ENCODE measurements around the gene NATD1.

Gene NATD1

DNA sequence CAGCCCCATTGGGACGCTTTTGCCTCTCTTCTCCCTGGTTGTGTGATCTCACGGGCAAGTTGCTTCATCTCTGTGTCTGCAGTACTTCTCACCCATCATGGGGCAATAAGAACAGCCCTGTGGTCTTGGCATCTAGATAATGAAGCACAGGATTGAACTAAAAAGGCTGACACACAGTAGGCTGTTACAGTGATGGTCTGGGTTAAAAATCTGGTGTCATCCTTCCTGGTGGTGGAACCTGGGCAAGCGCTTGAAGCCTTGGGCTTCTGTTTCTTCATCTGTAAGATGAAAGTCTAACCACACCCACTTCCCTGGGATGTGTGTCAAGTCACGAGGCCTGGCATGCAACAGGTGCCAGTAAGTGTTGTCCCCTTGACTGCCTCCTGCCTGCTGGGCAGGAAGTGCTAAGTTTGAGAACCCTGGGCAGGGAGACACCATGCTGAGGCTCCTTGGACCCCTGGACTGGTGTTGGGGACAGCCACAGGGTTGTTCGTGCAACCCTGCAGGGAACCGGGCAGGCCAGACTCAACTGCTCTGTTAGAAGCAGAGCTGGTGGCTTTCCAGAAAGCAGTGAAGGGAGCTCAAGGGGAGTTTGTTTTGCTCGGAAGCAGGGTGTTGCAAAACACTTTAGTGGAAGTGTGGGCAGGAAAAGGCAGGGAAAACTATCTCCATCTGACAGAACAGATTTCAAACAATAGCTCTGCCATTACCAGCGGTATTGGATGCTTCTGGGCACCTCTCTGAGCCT, 25.4 kb upstream of the NATD1 start:
- Histone ChIP-seq H3K4me3 (no peak overlapping the region), H3K27ac (peak overlapping the region in 11 of 21 experiments; percentile 2 to 78 (median 46))

DNA sequence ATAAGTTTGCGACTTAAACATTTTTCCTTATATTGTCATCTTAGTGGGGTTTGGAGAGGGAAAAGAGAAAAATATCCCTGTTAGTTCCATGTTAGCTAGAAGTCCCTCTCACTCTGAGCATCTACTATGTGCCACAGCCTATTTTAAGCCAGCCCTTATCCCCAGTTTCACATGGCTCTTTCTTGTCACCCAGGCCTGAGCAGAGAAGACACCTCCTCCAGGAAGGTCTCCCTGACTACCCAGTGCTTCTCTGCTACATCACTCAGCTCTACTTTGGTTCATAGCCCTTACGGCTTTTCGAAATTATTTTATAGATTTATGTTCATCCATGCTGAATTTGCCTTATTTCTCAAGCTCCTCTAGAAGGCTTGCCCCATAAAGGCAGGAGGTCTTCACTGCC, 24.1 kb upstream of the NATD1 start:
- no peak overlapping the region for H3K27ac ChIP-seq
- H3K4me3 ChIP-seq = no peak overlapping the region

DNA sequence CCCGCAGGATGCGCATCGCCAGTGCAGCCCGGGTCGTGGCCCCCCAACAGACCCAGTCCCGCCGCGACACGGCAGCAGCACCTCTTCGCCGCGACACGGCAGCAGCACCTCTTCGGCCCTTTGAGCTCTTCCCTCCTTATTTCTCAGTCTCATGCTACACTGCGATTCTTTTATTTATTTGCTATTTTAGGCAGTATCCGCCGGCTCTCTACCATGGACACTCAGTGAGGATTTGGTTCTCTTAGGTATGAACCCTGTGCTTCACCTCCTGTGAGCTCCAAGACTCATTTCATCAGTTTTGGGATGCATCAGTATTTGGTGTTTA, 23.0 kb upstream of the NATD1 start:
- H3K27ac ChIP-seq = peak overlapping the region in 15 of 21 experiments; percentile 15 to 88 (median 71)
- peak overlapping the region; percentile 43 to 52 (median 49) for H3K4me3 ChIP-seq

DNA sequence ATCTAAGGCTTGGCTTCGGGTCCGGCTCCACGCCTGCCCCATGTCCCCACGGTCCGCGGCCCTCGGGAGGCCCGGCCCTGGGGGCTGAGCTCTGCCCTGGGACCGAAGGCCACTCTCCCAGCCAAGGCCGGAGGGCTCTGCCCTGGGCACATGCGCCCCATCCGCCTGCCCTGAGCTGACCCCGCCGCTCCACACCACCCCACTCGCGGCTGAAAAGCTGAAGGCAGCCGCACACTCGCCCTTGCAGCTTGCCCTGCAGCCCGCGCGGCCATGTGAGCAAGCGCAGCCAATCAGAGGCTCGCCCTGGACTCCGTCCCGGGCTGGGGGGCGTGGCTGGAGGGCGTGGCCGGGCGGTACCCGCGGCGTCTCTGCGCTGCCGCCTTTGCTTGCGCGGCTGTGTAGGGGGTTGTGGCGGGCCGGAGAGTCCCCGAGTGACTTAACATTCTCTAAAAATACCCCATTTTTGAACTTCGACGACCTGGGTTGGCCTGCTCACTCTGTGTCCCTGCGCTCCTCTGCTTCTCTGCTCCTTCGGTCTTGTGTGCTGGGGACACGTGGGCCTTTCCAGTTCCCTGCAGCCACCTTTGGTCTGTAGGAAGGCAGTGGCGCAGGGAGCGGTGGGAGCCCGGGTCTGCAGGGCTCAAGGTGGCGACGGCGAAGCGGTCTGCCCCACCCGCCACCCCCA, 22.5 kb upstream of the NATD1 start:
- peak overlapping the region; percentile 43 to 52 (median 49) for H3K4me3 ChIP-seq
- H3K27ac ChIP-seq = peak overlapping the region in 19 of 21 experiments; percentile 20 to 88 (median 67)

DNA sequence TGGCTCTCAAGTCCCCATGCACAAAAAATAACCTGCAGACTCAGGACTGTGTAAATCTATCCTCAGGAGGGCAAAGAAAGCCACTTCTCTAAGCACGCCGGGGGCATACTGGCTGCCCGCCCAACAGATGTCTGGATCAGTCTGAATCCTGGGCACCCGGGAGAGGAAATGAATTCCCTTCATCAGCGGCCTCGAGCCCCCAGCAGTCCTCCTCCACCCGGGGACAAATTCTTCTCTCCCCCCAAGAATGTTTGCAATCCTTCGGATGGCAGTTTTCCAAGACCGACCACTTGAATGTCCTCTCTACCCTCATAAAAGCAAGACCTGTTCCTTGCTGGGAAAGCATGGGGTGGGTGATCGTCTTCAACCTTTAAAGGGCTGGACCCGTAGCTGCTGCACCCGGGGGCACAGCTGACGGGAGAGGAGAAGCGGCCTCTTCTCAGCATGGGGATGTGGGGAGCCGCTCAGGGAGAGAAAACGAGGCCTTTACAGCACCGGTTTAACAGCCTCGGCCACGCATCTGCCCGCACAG, 21.9 kb upstream of the NATD1 start:
- peak overlapping the region; percentile 43 to 52 (median 49) for H3K4me3 ChIP-seq
- H3K27ac ChIP-seq = peak overlapping the region in 19 of 21 experiments; percentile 20 to 88 (median 66)

DNA sequence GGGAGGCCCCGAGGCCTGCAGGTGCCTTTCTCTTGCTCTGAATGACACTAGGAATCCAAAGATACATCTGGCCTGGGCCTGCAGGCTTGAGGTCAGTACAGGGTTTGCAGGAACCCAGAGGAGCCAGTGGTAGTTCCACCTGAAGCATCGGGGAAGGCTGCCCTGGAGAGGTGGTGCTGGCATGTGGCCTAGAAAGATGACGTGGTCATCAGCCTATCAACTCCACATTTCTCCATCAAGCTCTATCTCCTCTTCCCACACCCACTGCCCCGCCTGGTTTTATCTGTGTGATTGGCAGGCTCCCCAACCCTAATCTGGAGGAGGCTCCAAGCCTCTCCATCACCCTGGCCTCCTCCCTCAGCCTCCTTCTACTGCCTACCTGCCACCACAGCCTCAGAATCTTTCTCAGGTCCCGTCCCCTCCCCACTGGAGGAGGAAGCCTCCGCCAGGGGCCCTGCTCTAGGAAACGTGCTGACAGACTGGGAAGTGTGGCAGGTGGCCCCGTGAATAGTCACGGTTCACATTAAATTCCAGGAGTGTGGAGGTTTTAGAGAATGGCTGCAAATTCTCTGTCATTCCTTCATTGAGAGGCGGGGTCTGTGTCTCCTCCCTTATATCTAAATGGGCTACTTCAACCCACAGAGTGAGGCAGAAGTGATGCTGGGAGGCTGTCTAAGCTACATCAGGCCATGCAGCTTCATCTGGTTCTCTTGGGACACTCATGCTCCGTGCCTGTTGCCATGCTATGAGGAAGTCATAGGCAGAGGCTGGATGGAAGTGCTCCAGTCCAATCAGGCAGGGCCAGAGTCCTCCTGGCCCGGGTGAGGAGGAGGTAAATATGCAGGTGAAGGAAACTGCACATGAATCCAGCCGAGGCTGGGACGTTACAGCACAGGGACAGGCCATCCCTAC, 19.9 kb upstream of the NATD1 start:
- Histone ChIP-seq H3K4me3 (no peak overlapping the region), H3K27ac (no peak overlapping the region)

DNA sequence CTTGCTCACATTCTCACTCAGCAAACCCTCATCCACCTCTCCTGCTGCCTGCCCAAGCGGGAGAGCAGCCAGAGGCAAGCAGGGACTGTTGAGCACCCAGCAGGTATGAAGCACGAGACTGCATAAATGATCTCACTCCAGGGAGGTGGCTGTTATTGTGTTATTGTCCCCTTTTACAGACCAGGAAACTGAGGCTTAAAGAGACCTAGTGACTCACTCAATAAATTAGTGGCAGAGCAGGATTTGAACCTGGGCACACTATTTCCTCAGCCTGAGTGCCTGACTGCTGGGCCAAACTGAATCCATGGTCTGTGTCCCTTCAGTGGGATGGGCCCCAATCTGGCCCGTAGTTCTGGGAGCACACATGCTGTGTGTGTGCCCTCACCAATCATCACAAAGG, 19.0 kb upstream of the NATD1 start:
- H3K4me3 ChIP-seq = no peak overlapping the region

DNA sequence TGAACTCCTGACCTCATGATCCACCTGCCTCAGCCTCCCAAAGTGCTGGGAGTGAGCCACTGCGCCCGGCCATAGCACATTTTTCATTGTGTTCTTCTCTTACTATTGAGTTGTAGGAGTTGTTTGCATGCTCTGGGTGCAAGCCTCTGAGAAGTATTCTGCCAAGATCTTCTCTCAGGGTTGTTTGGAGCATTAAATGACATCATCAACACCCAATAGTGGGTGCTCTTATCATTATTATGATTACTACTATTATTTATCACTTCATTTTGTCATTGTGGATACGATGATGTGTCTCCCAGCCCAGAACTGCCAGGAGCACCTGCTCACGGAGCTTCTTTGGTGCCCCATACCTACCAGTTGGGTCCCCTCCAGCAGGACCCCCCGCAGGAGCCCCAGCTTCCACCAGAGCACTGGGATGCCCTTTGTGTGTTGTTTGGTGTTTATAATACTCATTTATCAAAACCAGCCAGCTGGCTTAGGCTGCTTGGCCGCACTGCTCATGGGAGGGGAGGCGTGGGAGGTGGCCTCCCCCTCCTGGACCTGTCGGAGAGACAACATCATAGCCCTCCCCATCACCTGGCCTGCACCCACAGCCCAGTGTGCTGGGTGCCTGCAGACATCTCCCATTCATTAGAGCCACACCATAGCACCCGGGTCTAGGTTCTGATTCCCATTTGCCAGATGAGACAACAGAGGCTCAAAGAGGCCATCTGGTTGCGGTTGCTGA, 18.4 kb upstream of the NATD1 start:
- H3K27ac ChIP-seq = no peak overlapping the region
- no peak overlapping the region for H3K4me3 ChIP-seq

More for the DNA sequence above, 19.0 kb upstream of the NATD1 start:
- H3K27ac ChIP-seq = no peak overlapping the region

DNA sequence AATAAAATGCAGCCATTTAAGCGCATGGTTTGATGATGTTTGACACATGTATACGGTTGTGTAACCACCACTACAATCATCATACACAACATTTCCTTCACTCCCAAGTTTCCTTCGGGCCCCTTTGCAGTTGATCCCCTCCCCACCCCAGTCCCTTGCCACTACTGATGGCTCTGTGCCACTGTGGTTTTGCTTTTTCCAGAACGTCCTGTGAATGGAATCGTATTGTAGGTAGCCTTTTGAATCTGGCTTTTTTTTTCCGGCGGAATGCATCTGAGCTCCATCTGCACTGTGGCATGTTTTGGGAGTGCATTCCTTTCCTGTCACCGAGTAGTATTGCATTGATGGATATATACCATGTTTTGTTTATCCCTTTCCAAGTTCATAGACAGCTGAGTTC, 16.2 kb upstream of the NATD1 start:
- Histone ChIP-seq H3K27ac (no peak overlapping the region), H3K4me3 (no peak overlapping the region)

DNA sequence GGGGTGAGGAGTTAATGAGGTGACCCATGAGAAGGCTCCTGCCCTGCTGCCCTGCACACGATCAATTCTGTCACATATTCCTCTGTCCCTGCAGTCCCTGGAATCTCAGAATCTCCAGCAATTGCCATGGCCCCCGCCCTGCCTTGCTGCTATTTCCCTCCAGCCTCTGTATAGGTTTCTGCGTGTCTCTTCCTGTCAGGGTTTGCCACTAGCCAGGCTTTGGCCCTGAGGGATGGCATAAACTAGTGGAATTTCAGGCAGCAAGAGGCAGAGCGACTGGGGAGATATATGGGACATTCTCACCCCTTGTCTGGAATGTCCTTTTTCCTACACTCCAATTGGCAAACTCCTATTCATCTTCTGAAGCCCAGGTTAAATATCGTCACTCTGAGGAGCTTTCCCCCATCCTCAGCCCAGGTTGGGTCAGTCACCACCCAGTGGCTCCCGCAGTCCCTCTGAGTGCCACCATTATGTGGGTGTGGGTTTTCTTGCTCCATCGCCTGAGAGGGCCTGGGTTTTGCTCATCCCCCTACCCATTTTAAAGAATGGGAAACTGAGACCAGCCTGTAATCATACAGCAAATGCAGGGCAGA, 15.5 kb upstream of the NATD1 start:
- Histone ChIP-seq H3K27ac (peak overlapping the region in 5 of 21 experiments; percentile 11 to 72 (median 39)), H3K4me3 (no peak overlapping the region)

DNA sequence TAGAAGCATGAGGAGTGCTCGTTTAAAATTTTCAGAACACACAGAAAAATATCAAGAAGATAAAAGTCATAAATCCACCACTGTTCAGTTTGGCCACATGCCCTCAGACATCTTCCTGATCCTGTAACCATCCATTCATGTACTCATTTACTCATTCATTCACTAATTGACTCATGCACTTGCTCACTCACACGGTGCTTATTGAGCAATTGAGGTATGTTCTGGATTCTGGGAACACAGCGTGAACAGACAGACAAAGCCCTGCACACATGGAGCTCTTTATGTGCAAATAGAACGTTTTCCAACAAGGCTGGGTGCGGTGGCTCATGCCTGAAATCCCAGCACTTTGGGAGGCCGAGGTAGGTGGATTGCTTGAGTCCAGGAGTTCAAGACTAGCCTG, 10.2 kb upstream of the NATD1 start:
- no peak overlapping the region for H3K27ac ChIP-seq
- H3K4me3 ChIP-seq = no peak overlapping the region

DNA sequence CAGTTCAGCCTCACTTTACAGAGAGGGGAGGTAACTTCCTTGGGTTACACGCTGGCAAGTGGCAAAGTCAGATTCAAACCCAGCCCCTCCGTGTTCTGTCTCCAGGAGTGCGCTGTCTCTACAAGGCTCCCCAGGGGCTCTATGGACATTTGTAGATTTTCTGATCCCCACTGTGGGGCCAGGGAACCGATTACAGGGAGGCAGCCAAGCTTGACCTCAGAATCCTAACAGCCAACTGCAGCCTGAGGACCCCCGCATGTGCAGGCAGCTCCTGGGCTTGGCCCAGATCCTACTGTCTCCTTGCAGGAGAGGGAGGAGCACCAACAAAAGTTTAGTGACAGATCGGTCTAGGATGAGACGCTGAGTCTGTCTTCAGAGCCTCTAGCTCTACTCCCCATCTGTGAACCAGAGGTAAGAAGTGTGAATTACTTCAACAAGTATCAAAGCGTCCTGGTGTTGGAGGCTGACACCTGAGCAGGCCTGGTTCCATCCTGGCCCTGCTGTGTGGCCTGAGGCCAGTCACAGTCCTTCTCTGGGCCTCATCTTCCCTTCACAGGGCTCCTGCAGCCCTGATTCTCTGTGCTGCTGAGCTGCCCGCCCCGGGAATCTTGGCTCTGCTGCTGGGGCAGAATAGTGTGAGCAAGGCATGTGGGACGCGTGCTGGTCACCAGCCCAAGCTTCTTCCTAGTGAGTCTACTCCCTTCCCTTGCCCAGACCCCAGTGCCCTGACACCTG, 9.2 kb upstream of the NATD1 start:
- Histone ChIP-seq H3K27ac (no peak overlapping the region), H3K4me3 (no peak overlapping the region)

DNA sequence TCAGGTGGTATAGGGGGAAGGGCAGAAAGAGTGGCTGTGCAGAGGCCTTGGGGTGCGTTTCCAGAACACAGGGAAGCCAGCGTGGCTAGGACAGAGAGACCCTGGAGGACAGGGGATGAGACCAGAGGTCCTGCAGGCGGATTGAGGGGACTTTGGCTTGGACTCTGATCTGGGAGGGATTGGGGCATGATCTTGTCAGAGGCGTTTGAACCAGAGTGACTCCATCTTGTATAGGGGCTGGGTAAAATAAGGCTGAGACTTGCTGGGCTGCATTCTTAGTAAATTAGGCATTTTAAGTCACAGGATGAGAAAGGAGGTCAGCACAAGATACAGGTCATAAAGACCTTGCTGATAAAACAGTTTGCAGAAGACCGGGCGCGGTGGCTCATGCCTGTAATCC, 5.4 kb upstream of the NATD1 start:
- Histone ChIP-seq H3K27ac (no peak overlapping the region), H3K4me3 (no peak overlapping the region)

DNA sequence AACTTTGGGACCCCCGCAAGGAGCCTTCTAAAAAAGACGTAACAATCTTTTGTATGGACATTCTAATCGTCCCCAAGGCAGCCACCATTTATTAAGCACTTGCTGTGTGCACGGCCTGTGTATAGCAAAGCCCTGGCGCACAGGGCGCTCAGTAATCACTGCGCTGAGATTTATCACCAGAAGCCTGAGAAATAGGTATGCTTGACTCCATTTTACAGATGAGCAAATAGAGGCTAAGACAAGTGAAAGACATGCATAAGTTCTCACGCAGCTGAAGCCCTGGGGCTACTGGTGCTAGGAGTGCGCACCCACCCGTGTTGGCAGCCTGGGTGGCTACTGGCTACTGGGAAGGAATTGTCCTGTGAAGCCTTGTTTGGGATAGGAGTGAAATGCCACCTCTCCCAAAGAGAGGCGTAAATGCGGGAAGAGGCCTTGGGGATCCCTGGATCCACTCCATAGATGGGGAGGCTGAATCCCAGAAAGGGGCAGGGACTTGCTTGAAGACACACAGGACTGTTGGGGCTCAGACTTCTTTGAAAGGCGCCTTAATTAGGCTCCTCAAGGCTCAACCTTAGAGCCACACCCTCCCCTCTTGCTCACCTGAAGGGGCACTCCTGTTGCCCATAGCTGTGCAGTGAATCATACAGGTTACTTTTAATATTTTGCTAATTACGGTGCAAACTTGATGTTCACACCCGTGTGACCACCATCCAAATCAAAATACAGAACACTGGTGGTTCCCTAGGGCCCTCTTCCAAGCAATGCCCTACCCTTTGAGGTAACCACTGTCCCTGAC, 634 bp upstream of the NATD1 start:
- peak overlapping the region; percentile 38 to 67 (median 47) for H3K4me3 ChIP-seq
- peak overlapping the region in 18 of 21 experiments; percentile 14 to 82 (median 68) for H3K27ac ChIP-seq

DNA sequence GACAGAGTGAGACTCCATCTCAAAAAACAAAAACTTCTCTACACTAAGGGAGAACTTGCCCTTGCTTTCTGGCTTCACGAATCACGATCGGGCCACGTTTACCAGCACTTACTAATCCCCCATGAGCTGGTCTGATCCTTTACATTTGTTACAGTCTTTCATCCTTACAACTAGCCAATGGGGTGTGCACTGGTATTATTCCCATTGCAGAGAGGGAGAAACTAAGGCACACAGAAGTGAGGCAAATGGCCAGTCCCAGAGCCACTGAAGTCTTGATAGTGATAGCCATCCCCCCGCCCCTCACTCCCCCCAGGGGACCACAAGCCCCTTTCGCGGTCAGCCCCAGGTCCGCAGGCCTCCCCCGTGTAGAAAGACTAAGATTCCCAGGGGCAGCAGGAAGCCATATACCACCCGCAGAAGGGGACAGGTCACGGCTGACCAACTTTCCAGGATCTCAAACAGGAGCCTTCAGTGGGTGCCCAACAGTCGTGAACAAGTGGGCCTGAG, 868 bp downstream of the NATD1 start:
- Histone ChIP-seq H3K27ac (peak overlapping the region in 11 of 21 experiments; percentile 24 to 80 (median 59)), H3K4me3 (peak overlapping the region; percentile 38 to 67 (median 47))

DNA sequence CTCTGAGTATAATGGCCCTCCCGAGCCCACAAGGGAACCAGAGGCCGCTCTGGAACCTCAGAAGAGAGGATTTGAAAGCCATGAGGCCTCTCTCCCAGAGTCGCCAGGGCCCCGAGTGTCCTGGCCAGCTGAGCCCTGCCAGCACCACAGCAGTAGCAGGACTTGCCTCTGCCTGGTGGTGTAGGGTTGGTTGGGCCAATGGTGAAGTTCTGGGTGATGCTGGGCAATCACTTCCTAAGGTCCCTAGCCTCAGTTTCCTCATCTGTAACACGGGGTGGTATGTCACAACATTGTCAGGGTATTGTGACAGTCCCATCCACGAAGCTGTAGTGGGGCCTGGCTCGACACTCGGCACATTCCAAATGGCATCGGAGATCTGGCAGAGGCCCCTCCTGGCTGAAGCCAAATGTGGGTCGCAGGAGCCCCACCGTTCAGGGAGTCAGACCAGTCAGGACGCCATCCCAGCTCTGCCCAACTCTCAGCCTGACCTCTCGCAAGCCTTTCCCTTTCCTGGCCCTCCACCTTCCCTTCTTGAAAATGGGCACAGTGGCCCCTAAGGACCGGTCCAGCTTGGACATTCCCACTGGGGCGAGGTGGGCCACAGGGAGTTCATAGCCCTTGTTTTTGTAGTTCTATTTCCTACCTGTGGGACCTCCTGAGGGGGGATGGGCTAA, 1.7 kb downstream of the NATD1 start:
- no peak overlapping the region for H3K4me3 ChIP-seq
- peak overlapping the region in 6 of 21 experiments; percentile 18 to 66 (median 52) for H3K27ac ChIP-seq

DNA sequence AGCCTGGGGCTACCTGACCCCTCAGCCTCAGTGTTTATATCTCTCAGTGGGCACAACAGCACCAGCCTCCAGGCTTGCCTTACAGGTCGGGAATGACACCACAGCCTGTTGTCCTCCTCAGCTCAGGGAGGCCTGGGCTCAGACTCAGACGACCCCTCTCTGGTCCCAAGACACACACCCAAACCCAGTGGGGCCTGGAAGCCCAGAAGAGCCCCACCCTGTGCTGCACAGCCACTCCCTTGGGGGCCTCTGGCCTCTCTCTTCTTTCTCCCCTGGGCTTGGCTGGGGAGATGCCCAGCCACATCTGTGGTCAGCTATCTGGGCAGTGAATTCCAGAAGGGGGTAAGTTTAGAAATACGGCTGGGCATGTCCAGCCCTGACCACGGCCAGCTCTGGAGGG, 2.4 kb downstream of the NATD1 start:
- no peak overlapping the region for H3K4me3 ChIP-seq
- H3K27ac ChIP-seq = peak overlapping the region in 6 of 21 experiments; percentile 13 to 66 (median 40)

All from skin epidermis (tissue), 12 donors.